D341Med (cell line): ENCODE measurements around the gene ASTN1.

ENCODE experiments used
- DNase-seq: peaks from one replicate; pipeline ENCODE4 v3.0.0; 2012; ENCODE audit warnings: low spot score

ASTN1 gene

DNA sequence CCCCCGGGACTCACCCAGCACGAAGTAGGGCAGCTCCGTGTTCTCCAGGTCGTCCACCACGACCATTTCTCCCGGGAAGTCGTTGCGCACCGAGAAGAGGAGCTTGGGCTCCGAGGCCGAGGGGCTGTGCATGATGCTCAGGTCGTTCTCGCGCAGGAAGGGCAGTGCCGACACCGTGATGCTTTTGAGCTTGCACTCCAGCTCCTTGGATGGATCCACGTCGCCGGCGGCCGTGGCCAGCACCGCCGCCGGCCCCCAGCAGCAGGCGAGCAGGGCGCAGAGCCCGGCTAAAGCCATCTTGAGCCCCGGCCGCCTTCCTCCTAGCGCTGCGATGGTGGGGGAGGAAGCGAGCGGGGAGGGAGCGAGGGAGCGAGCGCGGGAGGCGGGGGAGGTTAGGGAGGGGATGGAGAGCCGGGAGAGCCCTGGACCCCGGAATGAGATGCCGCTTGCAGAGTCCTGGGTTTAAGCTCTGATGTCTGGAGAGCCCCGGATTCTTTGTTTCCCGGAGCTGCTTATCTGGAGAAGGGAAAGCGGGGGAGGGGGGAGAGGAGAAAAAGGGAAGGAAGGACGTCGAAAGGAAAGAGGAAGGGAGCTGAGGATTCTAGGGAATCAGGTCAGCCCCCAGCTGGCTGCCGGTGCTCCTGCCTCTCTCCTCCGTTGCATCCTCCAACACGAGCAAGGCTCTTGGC is at the start of gene ASTN1:
TSS of gene ASTN1 (minus strand) at position 333 of the 689 bp plus-strand sequence. CDS start at position 297, 36 bp downstream.
- DNase-seq, result peak; percentile 60

DNA sequence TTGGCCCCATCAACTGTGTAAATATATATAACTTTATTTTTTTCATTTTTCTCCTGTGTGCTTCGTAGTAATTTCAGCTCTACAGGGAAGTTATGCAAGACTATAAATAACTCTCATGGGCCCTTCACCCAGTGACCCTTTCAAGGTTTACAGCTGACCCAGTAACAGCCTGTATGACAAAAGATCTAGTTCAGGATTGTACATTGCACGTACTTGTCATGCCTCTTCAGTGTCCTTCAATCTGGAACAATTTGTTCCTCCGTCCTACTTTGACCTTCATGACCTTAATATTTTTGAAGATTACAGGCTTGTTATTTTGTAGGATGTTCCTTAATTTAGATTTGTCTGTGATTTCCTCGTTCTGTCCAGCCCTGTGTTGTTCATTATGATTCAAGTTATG is 46.7 kb upstream of the ASTN1 start:
- DNase-seq, result no peak

DNA sequence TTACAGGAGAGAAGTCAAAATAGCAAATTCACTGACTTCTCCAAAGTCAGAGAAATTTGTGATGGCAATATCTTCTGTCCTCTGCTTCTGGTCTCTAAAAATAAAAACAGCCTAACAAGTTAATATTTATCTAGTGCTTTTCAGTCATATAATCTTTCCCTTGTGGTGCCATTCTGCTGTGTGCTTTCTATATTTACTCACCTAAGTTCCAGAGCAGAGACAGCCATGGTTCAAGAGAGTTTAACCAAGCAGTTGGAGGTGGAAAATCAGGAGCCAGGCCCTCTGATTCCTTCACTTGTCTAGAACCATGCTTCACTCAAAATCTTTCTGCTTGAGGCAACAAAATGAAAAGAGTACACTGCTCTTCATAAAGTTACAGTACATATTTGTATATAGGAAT is 45.6 kb upstream of the ASTN1 start:
- DNase-seq, result no peak

DNA sequence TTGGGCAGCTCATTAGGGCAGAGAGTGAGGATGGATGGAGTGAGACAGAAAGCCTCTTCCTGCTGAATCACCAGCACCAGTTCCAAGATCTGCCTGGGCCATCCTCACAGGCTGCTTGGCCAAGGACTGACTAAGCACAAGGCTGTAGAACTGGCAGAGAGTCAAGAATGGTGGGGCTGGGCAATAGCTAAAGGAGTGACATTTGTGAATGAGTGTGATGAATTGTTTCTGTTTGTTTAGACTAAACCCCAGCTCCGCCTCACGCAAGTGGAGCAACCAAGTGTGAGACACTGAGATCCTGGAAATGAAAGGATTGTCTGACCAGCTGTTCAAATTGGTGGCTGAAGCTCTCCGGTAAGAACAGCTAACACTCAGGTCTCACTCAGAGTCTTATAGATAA is 44.8 kb upstream of the ASTN1 start:
- DNase-seq, result no peak

DNA sequence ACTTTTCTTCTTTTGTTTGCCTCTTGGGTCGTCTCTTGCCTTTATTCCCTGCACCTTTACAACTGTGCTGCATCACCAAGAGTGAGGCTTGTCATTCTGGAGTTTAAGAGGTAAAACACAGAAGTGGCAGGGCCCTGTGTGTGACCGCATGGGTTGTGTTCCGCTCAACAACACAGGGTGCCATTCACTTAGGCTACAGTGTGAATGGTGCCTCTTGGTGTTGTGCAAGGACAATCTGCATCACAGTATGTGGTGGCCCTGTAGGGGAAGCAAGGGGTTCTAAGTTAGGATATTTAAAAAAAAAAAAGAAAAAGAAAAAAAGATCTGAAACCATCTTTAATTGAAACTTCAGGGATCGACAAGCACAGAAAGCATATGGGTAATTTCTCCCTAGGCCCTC is 44.4 kb upstream of the ASTN1 start:
- DNase-seq, result no peak

- DNase-seq, result no peak
Measured at GRCh38 chr1:177206831-177207355, 42.4 kb upstream of the ASTN1 start.

- DNase-seq, result no peak
Measured at GRCh38 chr1:177200290-177200689, 35.8 kb upstream of the ASTN1 start.

- DNase-seq, result no peak
Measured at GRCh38 chr1:177198243-177198642, 33.7 kb upstream of the ASTN1 start.

DNA sequence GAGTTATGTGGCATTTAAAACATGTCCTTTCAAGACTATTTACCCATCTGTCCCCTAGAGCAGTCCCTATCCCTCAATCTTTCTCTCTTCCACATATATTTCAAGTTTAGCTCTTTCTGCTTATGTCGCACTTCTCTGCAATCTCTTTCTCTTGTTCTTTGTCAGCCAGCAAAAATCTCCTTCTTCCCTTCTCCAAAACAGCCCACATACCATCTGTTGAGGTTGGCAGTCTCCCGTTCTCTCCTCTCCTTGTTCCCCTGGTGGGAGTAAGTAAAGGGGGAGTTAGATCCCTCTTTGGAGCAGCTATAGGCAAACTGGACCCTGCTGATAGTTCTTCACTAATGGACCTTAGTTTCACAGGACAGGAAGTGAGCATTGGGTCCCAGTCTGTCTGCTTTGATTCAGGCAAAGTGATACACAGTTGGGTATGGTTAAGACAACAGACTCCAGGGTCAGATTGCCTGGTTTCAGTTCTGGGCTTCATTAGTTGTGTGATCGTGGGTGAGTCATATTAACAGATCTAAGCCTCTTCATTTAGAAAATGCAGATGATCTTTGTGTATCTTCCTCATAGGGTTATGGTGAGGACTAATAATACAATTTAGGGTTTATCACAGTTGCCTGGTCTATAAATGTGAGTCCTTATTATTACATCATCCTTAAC is 25.9 kb upstream of the ASTN1 start:
- no peak for DNase-seq

DNA sequence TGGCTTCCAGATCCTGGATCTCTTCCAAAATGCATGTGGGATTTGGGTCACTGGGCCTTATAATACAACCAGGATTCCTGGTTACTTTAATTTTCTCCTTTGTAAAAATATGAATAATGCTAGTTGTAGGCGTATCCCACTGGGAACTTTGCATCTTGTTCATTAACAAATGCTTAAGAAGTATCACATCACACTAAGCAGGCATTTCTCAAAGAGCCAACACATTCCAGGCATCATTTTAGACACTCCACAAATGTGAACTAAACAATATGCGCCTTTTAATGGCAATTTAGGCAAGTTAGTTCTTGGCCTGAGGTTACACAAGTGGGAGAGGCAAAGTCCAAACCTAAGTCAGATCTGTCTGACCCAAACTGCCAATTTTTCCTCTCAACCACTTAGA is 22.1 kb upstream of the ASTN1 start:
- DNase-seq, result no peak

- no peak for DNase-seq
Measured at GRCh38 chr1:177185209-177185608, 20.7 kb upstream of the ASTN1 start.

- no peak for DNase-seq
Measured at GRCh38 chr1:177183836-177184235, 19.3 kb upstream of the ASTN1 start.

GRCh38 chr1:177181631-177182291 is 17.2 kb upstream of the ASTN1 start:
- peak; percentile 93 for DNase-seq

- DNase-seq, result peak; percentile 67
Measured at GRCh38 chr1:177181280-177181630, 16.7 kb upstream of the ASTN1 start.

GRCh38 chr1:177174921-177175634 is 10.6 kb upstream of the ASTN1 start:
- DNase-seq, result no peak

DNA sequence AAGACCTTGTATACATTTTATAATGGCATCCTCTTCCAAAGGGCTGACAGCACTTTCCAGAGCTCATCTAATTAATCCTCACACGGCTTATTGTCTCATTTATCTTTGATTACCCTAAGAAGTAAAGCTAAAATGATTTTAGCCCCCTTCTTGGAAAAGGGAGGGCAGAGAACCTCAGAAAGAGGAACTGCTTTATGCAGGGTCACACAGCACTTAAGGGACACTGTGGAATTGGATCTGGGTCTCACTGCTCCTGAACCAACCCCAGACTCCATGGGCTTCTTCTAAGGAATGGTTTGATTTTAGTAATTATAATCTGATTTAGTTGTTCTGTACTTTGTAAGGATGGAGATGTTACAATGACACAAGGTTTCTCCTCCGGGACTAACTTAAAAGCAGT is 9.5 kb upstream of the ASTN1 start:
- no peak for DNase-seq

GRCh38 chr1:177172866-177173265 is 8.4 kb upstream of the ASTN1 start:
- DNase-seq, result no peak

- no peak for DNase-seq
Measured at GRCh38 chr1:177172272-177172671, 7.8 kb upstream of the ASTN1 start.

- no peak for DNase-seq
Measured at GRCh38 chr1:177171536-177172123, 7.1 kb upstream of the ASTN1 start.

- peak; percentile 74 for DNase-seq
Measured at GRCh38 chr1:177170756-177171535, 6.4 kb upstream of the ASTN1 start, which contains the start of gene BRINP2. BRINP2 (plus strand) TSS chr1:177170958; CDS start chr1:177229877, 58,919 bp downstream.

DNA sequence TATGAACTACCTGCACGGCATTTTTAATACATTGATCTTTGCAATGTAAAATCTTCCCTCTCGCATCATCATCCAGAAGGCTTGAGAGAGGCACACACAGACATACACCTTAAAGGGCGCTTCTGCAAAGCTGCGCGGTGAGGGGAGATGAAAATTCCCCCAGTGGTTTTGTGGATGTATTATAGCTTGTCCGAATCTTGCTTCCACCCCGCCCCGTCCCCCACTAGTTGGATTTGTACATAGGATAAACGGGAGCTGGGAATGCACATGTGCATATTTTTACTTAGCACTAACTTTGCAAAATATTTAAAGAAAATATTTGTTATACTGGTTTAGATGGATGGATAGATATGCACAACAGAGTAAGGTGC is 542 bp upstream of the ASTN1 start:
- no peak for DNase-seq
